GM23338 (cell line): ENCODE data around the gene WFS1. TPM values are rescaled to one million over a fixed set of nuclear protein-coding genes. Genes with fewer than 3 reads are reported as not detected.

Experiments
- ATAC-seq: fragments of 200-7000 bp; cut with Tn5 transposase; 3 replicates; pipeline ENCODE4 v1.9.1; 2020
- DNase-seq: peaks from one replicate; pipeline ENCODE4 v3.0.0-alpha.2; 2015; ENCODE audit warnings: low spot score
- H2AFZ ChIP-seq: fragments of 200-600 bp; sonication (generic); 2 replicates; pipeline ENCODE4 v1.8.0; 2016; ENCODE audit warnings: antibody characterized with exemption, mild to moderate bottlenecking, moderate library complexity
- H3F3A ChIP-seq: fragments of 200-600 bp; sonication (generic); replicated peaks from 2 replicates; pipeline ENCODE4 v1.8.0; 2017; ENCODE audit warnings: antibody characterized with exemption, mixed run types, low read depth
- H3K27ac ChIP-seq: fragments of 200-600 bp; sonication (generic); 2 replicates; pipeline ENCODE4 v1.6.1; 2016; ENCODE audit warnings: low read depth
- H3K27me3 ChIP-seq: fragments of 200-600 bp; sonication (generic); 2 replicates; pipeline ENCODE4 v1.8.0; 2016; ENCODE audit warnings: mild to moderate bottlenecking, mixed run types, moderate library complexity; ENCODE audit not compliant: insufficient read depth
- H3K36me3 ChIP-seq: fragments of 200-600 bp; sonication (generic); 2 replicates; pipeline ENCODE4 v1.8.0; 2016; ENCODE audit warnings: mild to moderate bottlenecking; ENCODE audit not compliant: insufficient read depth
- H3K4me1 ChIP-seq: fragments of 200-600 bp; sonication (generic); 2 replicates; pipeline ENCODE4 v1.8.0; 2016; ENCODE audit warnings: mild to moderate bottlenecking, moderate library complexity; ENCODE audit not compliant: insufficient read depth
- H3K4me2 ChIP-seq: fragments of 200-600 bp; sonication (generic); 2 replicates; pipeline ENCODE4 v1.7.1; 2017; ENCODE audit warnings: mixed run types
- H3K4me3 ChIP-seq: fragments of 200-600 bp; sonication (generic); 2 replicates; pipeline ENCODE4 v1.6.1; 2016; ENCODE audit warnings: mixed run types
- H3K79me2 ChIP-seq: fragments of 200-600 bp; sonication (generic); replicated peaks from 2 replicates; pipeline ENCODE4 v1.8.0; 2017; ENCODE audit warnings: mild to moderate bottlenecking; ENCODE audit not compliant: insufficient read depth
- H3K9me2 ChIP-seq: fragments of 200-600 bp; sonication (generic); 2 replicates; pipeline ENCODE4 v1.8.0; 2017; ENCODE audit not compliant: insufficient read depth
- H4K20me1 ChIP-seq: fragments of 200-600 bp; sonication (generic); replicated peaks from 2 replicates; pipeline ENCODE4 v1.8.0; 2017; ENCODE audit warnings: mild to moderate bottlenecking; ENCODE audit not compliant: insufficient read depth
- H3K27ac Mint-ChIP-seq: 2 replicates; pipeline ENCODE4 v1.8.0; 2020; ENCODE audit warnings: inconsistent platforms, mild to moderate bottlenecking, moderate library complexity, mixed read lengths
- H3K27me3 Mint-ChIP-seq: 3 replicates; pipeline ENCODE4 v1.8.0; 2022; ENCODE audit warnings: low read depth, mild to moderate bottlenecking, moderate library complexity, mixed read lengths, inconsistent platforms; ENCODE audit not compliant: insufficient read depth, poor library complexity
- H3K36me3 Mint-ChIP-seq: 3 replicates; pipeline ENCODE4 v1.8.0; 2021; ENCODE audit warnings: low read depth, mild to moderate bottlenecking, inconsistent platforms, moderate library complexity, mixed read lengths
- H3K4me1 Mint-ChIP-seq: 3 replicates; pipeline ENCODE4 v1.8.0; 2020; ENCODE audit warnings: mild to moderate bottlenecking, inconsistent platforms, mixed read lengths
- H3K4me3 Mint-ChIP-seq: 3 replicates; pipeline ENCODE4 v1.8.0; 2021; ENCODE audit warnings: moderate library complexity, mild to moderate bottlenecking, inconsistent platforms, mixed read lengths
- H3K9me3 Mint-ChIP-seq: 3 replicates; pipeline ENCODE4 v1.8.0; 2020; ENCODE audit warnings: moderate library complexity, mild to moderate bottlenecking, inconsistent platforms, mixed read lengths
- CREB1 ChIP-seq: fragments of 250-450 bp; sonication (Bioruptor Pico); IDR thresholded peaks from 2 replicates; pipeline ENCODE4 v1.5.0; 2020; ENCODE audit warnings: low read depth, mild to moderate bottlenecking, moderate library complexity
- EZH2 ChIP-seq: fragments of 200-600 bp; sonication (generic); IDR thresholded peaks from one replicate; pipeline ENCODE4 v1.8.0; 2017; ENCODE audit warnings: antibody characterized with exemption, mild to moderate bottlenecking, low read depth; ENCODE audit not compliant: unreplicated experiment
- JUNB ChIP-seq: IDR thresholded peaks from one replicate; pipeline ENCODE4 v1.6.1; 2016; ENCODE audit warnings: antibody characterized with exemption; ENCODE audit not compliant: unreplicated experiment
- NANOG ChIP-seq: IDR thresholded peaks from 2 replicates; pipeline ENCODE4 v1.6.1; 2016; ENCODE audit warnings: antibody characterized with exemption, borderline replicate concordance
- POLR2AphosphoS5 ChIP-seq: IDR thresholded peaks from 2 replicates; pipeline ENCODE4 v1.6.1; 2016; ENCODE audit warnings: antibody characterized with exemption, low read depth
- REST ChIP-seq: IDR thresholded peaks from one replicate; pipeline ENCODE4 v1.6.1; 2018; ENCODE audit warnings: antibody characterized with exemption; ENCODE audit not compliant: unreplicated experiment
- ZNF114 ChIP-seq: fragments of 250-450 bp; sonication (Bioruptor Pico); IDR thresholded peaks from 2 replicates; pipeline ENCODE4 v1.5.0; 2020; ENCODE audit warnings: mild to moderate bottlenecking, moderate library complexity
- ZNF331 ChIP-seq: fragments of 250-450 bp; sonication (Bioruptor Pico); IDR thresholded peaks from 2 replicates; pipeline ENCODE4 v1.5.0; 2020; ENCODE audit warnings: low read depth, mild to moderate bottlenecking, moderate library complexity
- ZNF462 ChIP-seq: fragments of 250-450 bp; sonication (Bioruptor Pico); IDR thresholded peaks from 2 replicates; pipeline ENCODE4 v1.5.0; 2020; ENCODE audit warnings: mild to moderate bottlenecking, moderate library complexity
- polyA plus RNA-seq: library from polyadenylated mRNA; unstranded; fragments of >200 nt; fragmentation: Nextera tagmentation; extraction: Ambion mirVana; gene quantifications from 2 replicates; pipeline ENCODE4 v1.2.1, GENCODE V29; 2016
- total RNA-seq: library from RNA; depleted of rRNA; stranded (reverse); fragments of >200 nt; shearing (Covaris generic); gene quantifications from 2 replicates; pipeline ENCODE4 v1.2.3, GENCODE V29; 2014

Gene WFS1
- total and polyA plus RNA-seq, 2 experiments from 2014 or later: 24.7 to 45.4 TPM

GRCh38 chr4:6277139-6277802 lies 7.6 kb downstream of the WFS1 start (continued):
- no peak for TF ChIP-seq JUNB
- no peak for TF ChIP-seq REST
- TF ChIP-seq CREB1 (CRISPR knock-in tag): no peak
- no peak for TF ChIP-seq ZNF114 (CRISPR knock-in tag)

GRCh38 chr4:6277935-6278800 lies 8.5 kb downstream of the WFS1 start:
- no peaks in the 10 kb centered on the region for H3F3A ChIP-seq
- H3K36me3 Mint-ChIP-seq: no peaks in the 10 kb centered on the region
- H3K4me3 Mint-ChIP-seq: no peak overlapping the region
- ATAC-seq (no peak), DNase-seq (no peak)
- H3K9me3 Mint-ChIP-seq: no peaks in the 10 kb centered on the region; the same call in 2 of the 3 replicates
- H3K4me3 ChIP-seq: no peak overlapping the region
- no peaks in the 10 kb centered on the region for H3K9me2 ChIP-seq
- peaks cover 16% of the 10 kb centered on the region for H3K4me1 Mint-ChIP-seq
- no peak overlapping the region for H3K27ac Mint-ChIP-seq
- no peaks in the 10 kb centered on the region for H3K27me3 ChIP-seq
- H2AFZ ChIP-seq: no peak overlapping the region
- 0 out of 2 replicates have a peak, but pooled peaks cover 3% of the 10 kb centered on the region for H4K20me1 ChIP-seq
- no peaks in the 10 kb centered on the region for H3K36me3 ChIP-seq
- H3K27me3 Mint-ChIP-seq: peaks cover 9% of the 10 kb centered on the region
- no peak overlapping the region for H3K4me2 ChIP-seq
- peaks cover 11% of the 10 kb centered on the region; the same call in 1 of the 2 replicates for H3K4me1 ChIP-seq
- H3K27ac ChIP-seq: no peak overlapping the region
- peaks cover 18% of the 10 kb centered on the region for H3K79me2 ChIP-seq
- TF ChIP-seq ZNF462 (CRISPR knock-in tag): no peak
- no peak for TF ChIP-seq REST
- TF ChIP-seq ZNF331 (CRISPR knock-in tag): no peak
- no peak for TF ChIP-seq POLR2AphosphoS5
- no peak for TF ChIP-seq NANOG
- no peak for TF ChIP-seq ZNF114 (CRISPR knock-in tag)
- TF ChIP-seq EZH2: no peak
